Activated CD4-positive, alpha-beta T cell treated with anti-CD3 and anti-CD28 coated beads, Interleukin-10, Interleukin-2, amounts not matched to agents 100 ng/mL and 50 ng/mL, durations not matched to agents 16 hours and 8 hours (primary cell): ENCODE measurements around the gene PDE4D.

ENCODE experiments used
- DNase-seq: peaks from one replicate; pipeline ENCODE4 v3.0.0-alpha.2; 2020

PDE4D gene

GRCh38 chr5:59893429-59894227, at the start of gene PDE4D:
Gene PDE4D (minus strand): TSS chr5:59893726.
- peak; percentile 7 for DNase-seq

GRCh38 chr5:59937633-59938032, 44.1 kb upstream of the PDE4D start:
- no peak for DNase-seq

- DNase-seq = no peak
These were observed 29.9 kb upstream of the PDE4D start for GRCh38 chr5:59923465-59923864.

GRCh38 chr5:59922220-59922619, 28.7 kb upstream of the PDE4D start:
- DNase-seq = no peak

GRCh38 chr5:59921816-59922215, 28.3 kb upstream of the PDE4D start:
- no peak for DNase-seq

- DNase-seq = no peak
These were observed 26.0 kb upstream of the PDE4D start for GRCh38 chr5:59919484-59919883.

GRCh38 chr5:59917121-59917520, 23.6 kb upstream of the PDE4D start:
- no peak for DNase-seq

GRCh38 chr5:59905188-59905587, 11.7 kb upstream of the PDE4D start:
- no peak for DNase-seq

- DNase-seq = no peak
These were observed 3.5 kb upstream of the PDE4D start for GRCh38 chr5:59897075-59897474.

- DNase-seq = no peak
These were observed 1.4 kb downstream of the PDE4D start for GRCh38 chr5:59891962-59892643.

- DNase-seq = no peak
These were observed 6.3 kb downstream of the PDE4D start for GRCh38 chr5:59887274-59887673.

GRCh38 chr5:59874675-59875074, 18.9 kb downstream of the PDE4D start:
- no peak for DNase-seq

- no peak for DNase-seq
These were observed 20.4 kb downstream of the PDE4D start for GRCh38 chr5:59873113-59873512.

- DNase-seq = no peak
These were observed 26.9 kb downstream of the PDE4D start for GRCh38 chr5:59866661-59867060.

- DNase-seq = no peak
These were observed 28.8 kb downstream of the PDE4D start for GRCh38 chr5:59864718-59865117.

- DNase-seq = no peak
These were observed 29.7 kb downstream of the PDE4D start for GRCh38 chr5:59863777-59864176.

GRCh38 chr5:59856358-59856757, 37.2 kb downstream of the PDE4D start:
- no peak for DNase-seq

GRCh38 chr5:59850766-59851165, 42.8 kb downstream of the PDE4D start:
- DNase-seq = no peak

- DNase-seq = no peak
These were observed 45.9 kb downstream of the PDE4D start for GRCh38 chr5:59847586-59847985.

- DNase-seq = no peak
These were observed 47.8 kb downstream of the PDE4D start for GRCh38 chr5:59845730-59846129.

GRCh38 chr5:59843511-59844213, 49.9 kb downstream of the PDE4D start:
- no peak for DNase-seq

GRCh38 chr5:59842999-59843398, 50.5 kb downstream of the PDE4D start:
- no peak for DNase-seq

GRCh38 chr5:59840200-59840601, 53.3 kb downstream of the PDE4D start:
- DNase-seq = no peak

GRCh38 chr5:59838989-59839388, 54.5 kb downstream of the PDE4D start:
- no peak for DNase-seq
